Activated naive CD4-positive, alpha-beta T cell treated with anti-CD3 and anti-CD28 coated beads, Interleukin-2, amount 50 U/mL, for 24 hours (primary cell): Measurements from ENCODE around the gene KLHDC4.
A peak's percentile ranks its signal among the peaks of the same experiment; 100 is the strongest.
"Not testable (repeated sequence)": the region's sequence is repeated elsewhere in the genome, so short reads cannot be mapped to it uniquely, and the experiment has no call there.

Experiments
- H3K27ac Mint-ChIP-seq: one replicate; pipeline ENCODE4 v1.8.0; 2021; ENCODE audit warnings: mild to moderate bottlenecking, mixed read lengths
- H3K27me3 Mint-ChIP-seq: one replicate; pipeline ENCODE4 v1.8.0; 2021; ENCODE audit warnings: mixed read lengths
- H3K36me3 Mint-ChIP-seq: one replicate; pipeline ENCODE4 v1.8.0; 2021; ENCODE audit warnings: mixed read lengths
- H3K4me1 Mint-ChIP-seq: one replicate; pipeline ENCODE4 v1.8.0; 2021; ENCODE audit warnings: mixed read lengths
- H3K4me3 Mint-ChIP-seq: one replicate; pipeline ENCODE4 v1.8.0; 2021; ENCODE audit warnings: mild to moderate bottlenecking, mixed read lengths
- H3K9me3 Mint-ChIP-seq: one replicate; pipeline ENCODE4 v1.8.0; 2021; ENCODE audit warnings: mixed read lengths

Gene KLHDC4

GRCh38 chr16:87765776-87766484 is at the start of gene KLHDC4:
Gene KLHDC4 (minus strand): TSS chr16:87765986. CDS start chr16:87765890, 96 bp downstream.
- peaks cover 12% of the 10 kb centered on the region for H3K36me3 Mint-ChIP-seq
- H3K9me3 Mint-ChIP-seq: no peaks in the 10 kb centered on the region
- peak within 1 kb of the TSS; percentile 99 for H3K27ac Mint-ChIP-seq
- peaks cover 43% of the 10 kb centered on the region for H3K4me1 Mint-ChIP-seq
- H3K27me3 Mint-ChIP-seq: no peaks in the 10 kb centered on the region
- peak within 1 kb of the TSS; percentile 99 for H3K4me3 Mint-ChIP-seq

GRCh38 chr16:87815567-87815966 is 49.8 kb upstream of the KLHDC4 start:
- Mint-ChIP-seq H3K4me1 (peaks cover 2% of the 10 kb centered on the region), H3K27me3 (no peaks in the 10 kb centered on the region)

GRCh38 chr16:87812200-87812656 is 46.4 kb upstream of the KLHDC4 start:
- no peaks in the 10 kb centered on the region for H3K9me3 Mint-ChIP-seq
- H3K4me1 Mint-ChIP-seq: peaks cover 9% of the 10 kb centered on the region
- H3K36me3 Mint-ChIP-seq: no peaks in the 10 kb centered on the region
- no peak overlapping the region for H3K4me3 Mint-ChIP-seq
- H3K27me3 Mint-ChIP-seq: no peaks in the 10 kb centered on the region
- no peak overlapping the region for H3K27ac Mint-ChIP-seq

More at GRCh38 chr16:87815567-87815966, 49.8 kb upstream of the KLHDC4 start:
- Mint-ChIP-seq H3K9me3 (no peaks in the 10 kb centered on the region), H3K36me3 (peaks cover 1% of the 10 kb centered on the region), H3K4me3 (no peak overlapping the region), H3K27ac (no peak overlapping the region)

GRCh38 chr16:87811454-87811853 is 45.7 kb upstream of the KLHDC4 start:
- not testable (repeated sequence) for H3K9me3 Mint-ChIP-seq, H3K4me3 Mint-ChIP-seq, H3K27me3 Mint-ChIP-seq, H3K36me3 Mint-ChIP-seq, H3K27ac Mint-ChIP-seq
- peaks cover 16% of the 10 kb centered on the region for H3K4me1 Mint-ChIP-seq

GRCh38 chr16:87809150-87809902 is 43.5 kb upstream of the KLHDC4 start:
- no peak overlapping the region for H3K4me3 Mint-ChIP-seq
- no peaks in the 10 kb centered on the region for H3K27me3 Mint-ChIP-seq
- no peaks in the 10 kb centered on the region for H3K9me3 Mint-ChIP-seq
- H3K27ac Mint-ChIP-seq: no peak overlapping the region
- peaks cover 22% of the 10 kb centered on the region for H3K4me1 Mint-ChIP-seq
- H3K36me3 Mint-ChIP-seq: peaks cover 2% of the 10 kb centered on the region

- Mint-ChIP-seq H3K4me3 (no peak overlapping the region), H3K9me3 (no peaks in the 10 kb centered on the region), H3K36me3 (peaks cover 2% of the 10 kb centered on the region), H3K4me1 (peaks cover 22% of the 10 kb centered on the region), H3K27me3 (no peaks in the 10 kb centered on the region), H3K27ac (no peak overlapping the region)
Observed at GRCh38 chr16:87808108-87808507, 42.3 kb upstream of the KLHDC4 start.

- H3K9me3 Mint-ChIP-seq: no peaks in the 10 kb centered on the region
- H3K4me1 Mint-ChIP-seq: peaks cover 22% of the 10 kb centered on the region
- peaks cover 2% of the 10 kb centered on the region for H3K36me3 Mint-ChIP-seq
- H3K4me3 Mint-ChIP-seq: peak overlapping the region; percentile 95
- H3K27me3 Mint-ChIP-seq: no peaks in the 10 kb centered on the region
- H3K27ac Mint-ChIP-seq: peak overlapping the region; percentile 99
Observed at GRCh38 chr16:87806641-87807546, 41.1 kb upstream of the KLHDC4 start.

GRCh38 chr16:87806261-87806640 is 40.5 kb upstream of the KLHDC4 start:
- Mint-ChIP-seq H3K27me3 (no peaks in the 10 kb centered on the region), H3K9me3 (no peaks in the 10 kb centered on the region), H3K4me1 (peaks cover 22% of the 10 kb centered on the region), H3K4me3 (peak overlapping the region; percentile 95), H3K27ac (peak overlapping the region; percentile 99), H3K36me3 (peaks cover 2% of the 10 kb centered on the region)

GRCh38 chr16:87803385-87803784 is 37.6 kb upstream of the KLHDC4 start:
- H3K9me3 Mint-ChIP-seq: no peaks in the 10 kb centered on the region
- peaks cover 15% of the 10 kb centered on the region for H3K4me1 Mint-ChIP-seq
- H3K27ac Mint-ChIP-seq: no peak overlapping the region
- H3K4me3 Mint-ChIP-seq: peak overlapping the region; percentile 19
- peaks cover 2% of the 10 kb centered on the region for H3K36me3 Mint-ChIP-seq
- H3K27me3 Mint-ChIP-seq: no peaks in the 10 kb centered on the region

GRCh38 chr16:87802670-87803069 is 36.9 kb upstream of the KLHDC4 start:
- no peaks in the 10 kb centered on the region for H3K27me3 Mint-ChIP-seq
- H3K4me3 Mint-ChIP-seq: no peak overlapping the region
- no peak overlapping the region for H3K27ac Mint-ChIP-seq
- no peaks in the 10 kb centered on the region for H3K9me3 Mint-ChIP-seq
- H3K4me1 Mint-ChIP-seq: peaks cover 15% of the 10 kb centered on the region
- H3K36me3 Mint-ChIP-seq: peaks cover 2% of the 10 kb centered on the region

- Mint-ChIP-seq H3K4me1 (peaks cover 8% of the 10 kb centered on the region), H3K27ac (no peak overlapping the region), H3K4me3 (no peak overlapping the region), H3K36me3 (peaks cover 2% of the 10 kb centered on the region), H3K9me3 (no peaks in the 10 kb centered on the region), H3K27me3 (no peaks in the 10 kb centered on the region)
Observed at GRCh38 chr16:87801679-87802259, 36.0 kb upstream of the KLHDC4 start.

- Mint-ChIP-seq H3K9me3 (no peaks in the 10 kb centered on the region), H3K27ac (no peak overlapping the region), H3K36me3 (no peaks in the 10 kb centered on the region), H3K27me3 (no peaks in the 10 kb centered on the region), H3K4me3 (no peak overlapping the region), H3K4me1 (no peaks in the 10 kb centered on the region)
Observed at GRCh38 chr16:87800497-87800896, 34.7 kb upstream of the KLHDC4 start.

- H3K36me3 Mint-ChIP-seq: no peaks in the 10 kb centered on the region
- no peak overlapping the region for H3K27ac Mint-ChIP-seq
- H3K27me3 Mint-ChIP-seq: no peaks in the 10 kb centered on the region
- H3K4me3 Mint-ChIP-seq: no peak overlapping the region
- no peaks in the 10 kb centered on the region for H3K4me1 Mint-ChIP-seq
- H3K9me3 Mint-ChIP-seq: no peaks in the 10 kb centered on the region
Observed at GRCh38 chr16:87795336-87795735, 29.6 kb upstream of the KLHDC4 start.

GRCh38 chr16:87794485-87795078 is 28.8 kb upstream of the KLHDC4 start:
- no peaks in the 10 kb centered on the region for H3K36me3 Mint-ChIP-seq
- H3K27me3 Mint-ChIP-seq: no peaks in the 10 kb centered on the region
- no peaks in the 10 kb centered on the region for H3K9me3 Mint-ChIP-seq
- H3K27ac Mint-ChIP-seq: no peak overlapping the region
- no peak overlapping the region for H3K4me3 Mint-ChIP-seq
- H3K4me1 Mint-ChIP-seq: no peaks in the 10 kb centered on the region

- Mint-ChIP-seq H3K27ac (no peak overlapping the region), H3K4me3 (no peak overlapping the region)
Observed at GRCh38 chr16:87792205-87792565, 26.4 kb upstream of the KLHDC4 start.

More at GRCh38 chr16:87792205-87792565, 26.4 kb upstream of the KLHDC4 start:
- no peaks in the 10 kb centered on the region for H3K36me3 Mint-ChIP-seq
- H3K27me3 Mint-ChIP-seq: no peaks in the 10 kb centered on the region
- no peaks in the 10 kb centered on the region for H3K4me1 Mint-ChIP-seq
- no peaks in the 10 kb centered on the region for H3K9me3 Mint-ChIP-seq
